PC-3 (cell line): ENCODE results near the gene NHERF2.

Experiments used
- CTCF ChIP-seq: fragments of 300-600 bp; sonication (generic); conservative IDR thresholded peaks from 2 replicates; pipeline ENCODE4 v1.5.1; 2017; ENCODE audit warnings: antibody characterized with exemption, low read depth, mild to moderate bottlenecking, low read length
- EZH2 ChIP-seq: fragments of 300-600 bp; sonication (generic); IDR thresholded peaks from one replicate; pipeline ENCODE4 v1.6.1; 2017; ENCODE audit warnings: antibody characterized with exemption, mild to moderate bottlenecking, low read length; ENCODE audit not compliant: unreplicated experiment
- EZH2phosphoT487 ChIP-seq: fragments of 300-600 bp; sonication (generic); IDR thresholded peaks from 2 replicates; pipeline ENCODE4 v1.6.1; 2018; ENCODE audit warnings: mild to moderate bottlenecking, antibody characterized with exemption, low read length, borderline replicate concordance

- no peak for TF ChIP-seq CTCF
- TF ChIP-seq EZH2phosphoT487: no peak
- no peak for TF ChIP-seq EZH2
These were observed 37.8 kb downstream of the NHERF2 start for GRCh38 chr16:2064368-2064945.
